ENCODE data around the gene UBR4.
A peak's percentile ranks its signal among the peaks of the same experiment; 100 is the strongest.
"Not testable (repeated sequence)": the region's sequence is repeated elsewhere in the genome, so short reads cannot be mapped to it uniquely, and the experiment has no call there.

Gene UBR4

DNA sequence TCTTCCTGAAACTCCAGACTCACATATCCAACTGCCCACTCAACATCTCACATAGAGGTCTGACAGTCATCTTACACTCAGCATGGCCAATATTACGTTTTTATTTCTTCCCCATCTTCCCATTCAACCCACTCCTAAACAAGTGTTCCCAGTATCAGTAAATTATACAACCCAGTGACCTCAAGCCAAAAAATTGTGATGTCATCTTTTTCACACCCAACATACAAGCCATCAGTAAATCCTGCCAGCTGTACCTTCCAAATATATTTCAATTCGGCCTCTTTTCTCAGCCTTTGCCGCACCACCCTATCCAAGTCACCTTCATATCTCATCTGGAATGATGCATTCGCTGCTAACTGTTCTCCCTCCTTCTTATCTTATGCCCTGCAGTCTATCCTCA is 19.6 kb downstream of the UBR4 start:
- no peak for DNase-seq (ENCODE audit: low read depth in 2 of 2)

DNA sequence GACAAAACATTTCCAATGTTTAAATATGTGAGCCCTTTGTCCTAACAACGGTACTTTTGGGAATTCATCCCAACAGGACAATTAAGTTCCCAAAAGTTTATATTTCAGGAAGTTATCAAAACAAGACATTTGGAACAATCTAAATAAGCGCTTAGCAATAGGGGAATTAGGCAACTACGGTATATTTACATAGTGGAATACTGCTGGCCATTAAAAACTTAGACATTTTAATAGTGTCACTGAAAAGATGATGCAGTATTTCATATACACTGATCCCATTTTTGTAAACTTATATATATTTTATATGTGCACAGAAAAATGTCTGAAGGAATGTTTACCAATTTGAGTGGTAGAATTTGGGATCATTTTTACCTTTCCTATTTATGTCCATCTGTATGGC is 20.8 kb downstream of the UBR4 start:
- DNase-seq (ENCODE audit: low read depth in 2 of 2) = no peak

DNA sequence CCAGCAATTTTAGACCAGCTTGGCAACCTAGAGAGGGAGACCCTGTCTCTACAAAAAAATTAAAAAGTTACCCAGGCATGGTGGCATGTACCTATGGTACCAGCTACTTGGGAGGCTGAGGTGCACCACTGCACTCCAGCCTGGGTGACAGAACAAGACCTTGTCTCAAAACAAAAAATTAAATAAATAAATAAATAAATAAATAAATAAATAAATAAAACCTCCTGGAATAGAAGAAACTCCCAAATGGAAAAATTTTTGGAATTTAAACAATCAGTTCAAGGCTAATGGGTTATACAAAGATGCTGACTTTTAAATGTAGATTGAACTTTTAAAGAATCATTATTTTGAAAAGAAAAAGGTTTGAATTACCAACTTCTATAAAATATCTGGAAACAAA is 22.2 kb downstream of the UBR4 start:
- no peak for DNase-seq (ENCODE audit: low read depth in 2 of 2)

DNA sequence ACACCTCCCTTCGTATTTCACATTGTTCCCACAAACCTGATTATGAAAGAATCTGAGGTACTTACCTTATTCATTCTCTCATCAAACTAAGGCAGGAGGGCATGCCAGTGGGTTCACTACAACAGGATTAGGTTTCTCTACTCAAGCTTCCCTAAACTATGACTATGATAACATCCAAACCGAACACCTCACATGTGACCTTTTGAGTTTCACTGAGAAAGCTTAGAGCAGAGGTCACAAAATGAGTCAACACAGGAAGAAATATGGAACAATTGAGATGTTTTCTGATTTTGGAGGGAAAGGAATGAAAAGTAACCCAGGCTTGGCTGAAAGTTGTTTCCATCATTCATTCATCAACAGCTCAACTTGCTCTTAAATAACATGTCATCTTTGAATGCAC is 24.1 kb downstream of the UBR4 start:
- no peak for DNase-seq (ENCODE audit: low read depth in 2 of 2)

DNA sequence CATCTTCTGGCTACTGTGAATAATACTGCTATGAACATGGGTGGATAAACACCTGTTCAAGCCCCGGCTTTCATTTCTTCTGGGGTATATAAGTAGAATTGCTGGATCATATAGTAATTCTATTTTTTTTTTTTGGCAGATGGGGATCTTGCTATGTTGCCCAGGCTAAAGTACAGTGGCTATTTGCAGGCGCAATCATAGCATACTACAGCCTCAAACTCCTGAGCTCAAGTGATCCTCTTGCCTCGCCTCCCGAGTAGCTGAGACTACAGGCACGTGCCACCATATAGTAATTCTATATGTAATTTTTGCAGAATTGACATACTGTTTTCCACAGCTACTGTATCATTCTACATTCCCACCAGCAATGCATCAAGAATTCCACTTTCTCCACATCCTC is 27.8 kb downstream of the UBR4 start:
- DNase-seq (ENCODE audit: low read depth in 2 of 2) = no peak

DNA sequence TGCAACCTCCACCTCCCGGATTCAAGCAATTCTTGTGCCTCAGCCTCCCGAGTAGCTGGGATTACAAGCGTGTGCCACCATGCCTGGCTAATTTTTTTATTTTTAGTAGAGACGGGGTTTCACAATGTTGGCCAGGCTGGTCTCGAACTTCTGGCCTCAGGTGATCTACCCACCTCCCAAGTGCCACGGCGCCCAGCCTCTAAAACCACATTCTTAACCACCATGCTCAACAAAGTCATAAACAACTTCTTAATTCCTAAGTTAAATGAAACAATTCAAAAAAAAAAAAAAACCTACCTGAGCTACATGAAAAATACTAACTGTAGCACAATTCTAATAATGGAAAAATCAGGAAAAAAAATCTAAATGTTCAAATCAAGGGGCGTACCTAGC is 29.8 kb downstream of the UBR4 start:
- DNase-seq (ENCODE audit: low read depth in 2 of 2) = not testable (repeated sequence)

DNA sequence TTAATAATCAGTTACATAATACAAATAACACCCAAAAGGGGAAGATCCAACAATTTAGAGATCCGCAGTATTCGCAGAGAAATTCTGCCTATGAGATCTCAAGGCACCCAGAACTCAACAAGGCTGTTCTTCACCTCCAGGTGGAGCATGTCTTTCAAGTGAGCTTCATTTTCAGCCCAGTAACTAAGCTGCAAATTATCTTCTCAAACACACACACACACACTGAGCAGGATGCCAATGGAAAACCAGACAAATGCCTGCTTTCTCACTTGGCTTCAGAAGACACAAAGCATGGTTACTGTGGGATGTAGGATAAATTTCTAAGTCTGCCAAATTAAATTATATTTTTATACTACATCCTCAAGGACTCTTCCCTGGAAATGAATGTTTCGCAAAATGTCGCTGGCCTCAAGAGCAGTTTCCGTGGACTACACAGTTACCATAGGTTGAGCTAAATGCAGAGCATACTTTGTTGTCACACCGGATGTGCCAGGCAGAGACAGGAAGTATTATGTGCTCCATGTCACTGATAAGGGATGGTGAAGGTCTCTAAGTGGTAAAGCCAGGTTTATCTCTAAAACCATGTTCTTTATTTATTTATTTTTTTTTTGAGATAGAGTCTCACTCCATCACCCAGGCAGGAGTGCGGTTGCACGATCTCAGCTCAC is 30.3 kb downstream of the UBR4 start:
- no peak for DNase-seq (ENCODE audit: low read depth in 2 of 2)

DNA sequence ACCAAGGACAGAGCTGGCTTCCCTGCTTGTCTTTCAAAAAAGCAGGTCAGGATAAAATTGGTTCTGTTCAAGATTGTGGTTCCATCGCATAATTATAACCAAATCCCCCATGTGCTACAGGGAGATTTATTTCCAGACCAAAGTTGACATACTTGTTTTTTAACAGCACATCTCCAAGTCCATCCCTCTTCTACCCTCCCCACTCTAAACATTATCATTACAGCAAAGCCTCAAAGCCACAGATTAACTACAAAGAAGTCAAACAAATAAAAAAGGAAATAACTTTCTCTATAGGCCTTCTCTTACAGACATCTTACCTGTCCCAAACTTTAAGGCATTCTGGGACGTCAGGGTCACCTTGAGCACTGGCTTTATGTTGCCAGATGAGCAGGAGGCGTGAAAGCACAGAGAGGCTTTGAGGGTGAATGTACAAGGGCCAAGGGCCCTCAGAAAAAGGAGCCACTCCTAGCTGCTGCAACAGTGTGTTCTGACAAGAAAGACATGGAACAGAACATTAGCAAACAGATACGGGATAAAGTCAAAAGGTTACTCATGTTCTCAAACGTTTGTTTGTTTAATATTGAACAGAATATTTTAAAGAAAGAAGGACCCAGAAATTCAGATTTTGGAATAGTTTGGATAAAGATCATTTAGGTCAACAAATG is 31.2 kb downstream of the UBR4 start:
- DNase-seq (ENCODE audit: low read depth in 2 of 2) = no peak

DNA sequence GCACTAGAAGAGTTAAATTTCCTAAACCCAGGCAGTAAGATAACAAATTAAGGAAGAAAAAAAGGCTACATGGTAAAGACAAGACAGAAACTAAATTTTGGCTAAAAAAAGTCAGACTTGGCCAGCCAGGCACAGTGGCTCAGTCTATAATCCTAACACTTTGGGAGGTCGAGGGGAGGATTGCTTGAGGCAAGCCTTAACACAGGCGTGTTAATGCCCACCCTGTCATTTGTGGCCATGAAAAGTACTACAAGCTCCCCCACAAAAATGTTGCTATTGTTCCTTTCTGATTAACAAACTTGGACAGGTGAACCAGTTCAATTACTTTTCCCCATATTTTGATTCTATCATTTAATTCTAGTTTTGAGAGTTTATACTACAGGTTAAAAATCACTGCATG is 32.3 kb downstream of the UBR4 start:
- DNase-seq (ENCODE audit: low read depth in 2 of 2) = no peak

DNA sequence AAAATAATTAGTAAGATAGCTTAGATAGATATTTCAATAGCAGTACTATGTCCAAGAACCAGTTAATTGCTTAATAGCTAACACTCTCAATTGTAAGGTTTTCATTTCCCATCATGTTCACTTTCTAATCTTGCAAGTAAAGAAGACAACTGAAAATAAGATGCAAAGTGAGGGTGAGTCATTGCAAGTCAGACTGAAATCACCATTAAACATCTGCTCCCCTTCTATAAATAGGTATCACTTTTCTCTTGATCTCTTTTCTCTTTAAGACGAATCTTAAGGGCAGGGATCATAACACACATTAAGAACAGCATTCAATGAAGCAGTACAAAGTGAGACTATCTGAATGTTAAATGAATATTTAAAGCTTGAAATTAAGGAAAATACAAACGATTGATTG is 40.4 kb downstream of the UBR4 start:
- no peak for DNase-seq (ENCODE audit: low read depth in 2 of 2)

DNA sequence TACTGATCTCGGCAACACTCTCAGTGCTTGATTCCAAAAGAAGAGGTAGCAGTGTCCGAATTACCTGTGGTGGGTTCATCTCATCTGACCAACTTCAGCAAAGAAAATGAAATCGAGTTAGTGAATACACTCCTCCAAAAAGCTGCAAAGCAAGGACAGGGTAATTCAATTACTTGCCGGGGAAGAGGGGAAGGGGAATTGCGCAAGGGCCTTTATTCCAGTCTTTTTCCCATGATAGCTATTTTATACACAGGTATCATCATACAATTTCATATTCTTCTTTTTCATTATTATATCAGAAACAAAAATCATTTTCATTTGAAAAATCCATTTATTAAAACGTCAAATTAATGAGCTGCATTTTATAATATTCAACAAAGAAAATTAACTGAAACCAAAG is 42.9 kb downstream of the UBR4 start:
- no peak for DNase-seq (ENCODE audit: low read depth in 2 of 2)

DNA sequence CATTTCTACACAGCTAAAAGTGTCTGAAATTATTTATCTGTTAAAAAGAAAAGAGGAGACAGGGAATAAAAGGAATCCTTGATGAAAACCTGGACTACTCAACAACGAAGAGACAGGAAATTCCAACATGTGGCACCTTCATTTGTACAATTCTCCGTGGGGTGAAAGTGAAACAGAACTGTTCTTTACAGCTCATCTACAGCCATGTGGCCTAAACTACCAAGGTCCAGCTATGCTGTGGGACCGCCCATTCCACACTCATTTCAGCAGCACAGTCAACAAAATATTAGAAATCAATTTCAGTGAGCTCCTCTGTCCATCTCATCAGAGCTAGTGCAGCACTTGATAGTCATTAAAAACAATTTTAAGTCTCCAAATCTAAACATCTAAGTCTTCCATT is 44.0 kb downstream of the UBR4 start:
- DNase-seq (ENCODE audit: low read depth in 2 of 2) = no peak

DNA sequence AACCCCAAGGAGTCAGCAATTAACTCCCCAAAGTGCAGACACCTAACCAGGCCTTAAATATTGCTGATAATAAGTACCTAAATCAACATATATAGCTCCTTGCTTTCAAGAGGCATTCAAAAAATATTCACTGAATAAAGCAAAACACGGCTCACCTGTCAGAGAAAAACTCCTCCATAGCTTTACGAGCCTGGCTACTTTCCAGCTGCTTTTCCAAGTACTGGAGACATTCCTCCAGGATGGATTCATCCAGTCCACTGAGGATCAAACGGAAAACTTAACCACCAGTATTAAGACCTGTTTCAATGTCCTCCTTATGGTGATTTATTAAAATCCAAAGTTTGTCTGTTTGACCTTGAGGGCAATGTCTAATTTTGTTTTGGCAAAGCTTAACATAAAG is 44.6 kb downstream of the UBR4 start:
- DNase-seq (ENCODE audit: low read depth in 2 of 2) = no peak

DNA sequence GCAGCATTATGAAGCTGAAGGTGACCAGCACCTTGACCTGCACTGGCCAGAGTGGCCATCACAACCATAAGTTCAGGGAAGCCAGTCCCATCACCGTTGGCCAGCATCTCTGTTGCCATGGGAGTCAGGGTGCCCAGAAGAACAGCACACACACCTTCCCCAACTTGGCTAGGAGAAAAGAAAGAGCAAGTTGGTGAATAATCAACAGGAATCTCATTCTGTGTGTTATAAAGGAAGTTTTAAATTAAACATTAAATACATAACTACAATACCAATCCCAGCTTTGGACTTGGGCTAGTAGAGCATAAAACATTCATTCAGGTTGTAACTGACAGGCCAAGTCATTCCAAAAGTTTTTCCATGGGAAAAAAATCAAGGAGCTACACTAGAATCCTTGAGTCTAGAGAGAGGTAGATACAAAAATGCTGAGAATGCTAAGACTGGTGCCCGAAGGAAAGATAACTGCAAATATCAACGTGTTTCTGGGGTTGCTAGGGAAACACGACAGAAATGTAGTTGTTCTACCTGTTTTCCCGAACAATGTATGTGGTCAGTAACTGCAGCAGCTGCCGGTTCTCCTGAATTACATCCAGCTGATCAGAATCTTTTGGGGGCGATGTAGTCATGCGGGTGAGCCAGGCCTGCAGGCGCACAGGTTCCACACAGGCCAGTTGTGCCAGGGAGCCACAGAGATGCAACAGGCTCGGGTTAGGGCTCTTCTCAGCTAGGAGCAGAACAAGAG is 45.6 kb downstream of the UBR4 start:
- DNase-seq (ENCODE audit: low read depth in 2 of 2) = no peak

DNA sequence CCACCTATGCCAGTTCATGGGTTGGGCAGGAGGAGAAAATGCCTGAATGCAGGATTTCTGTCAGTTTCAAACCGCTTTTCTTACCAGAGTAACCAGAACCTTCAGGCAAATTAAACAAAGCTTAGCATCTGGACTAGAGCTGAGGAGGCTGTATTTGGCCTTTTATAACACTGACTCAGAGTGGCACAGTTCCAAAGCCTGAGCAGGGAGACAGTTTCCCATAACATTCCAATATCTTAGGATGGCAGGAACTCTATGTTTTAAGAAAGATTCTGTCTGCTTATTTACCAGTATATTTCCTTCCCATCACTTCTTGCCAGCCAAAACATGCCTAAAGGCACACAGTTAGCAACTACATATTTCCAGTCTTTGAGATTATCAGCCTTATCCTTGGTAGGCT is 46.8 kb downstream of the UBR4 start:
- DNase-seq (ENCODE audit: low read depth in 2 of 2) = peak; percentile 37 to 44

DNA sequence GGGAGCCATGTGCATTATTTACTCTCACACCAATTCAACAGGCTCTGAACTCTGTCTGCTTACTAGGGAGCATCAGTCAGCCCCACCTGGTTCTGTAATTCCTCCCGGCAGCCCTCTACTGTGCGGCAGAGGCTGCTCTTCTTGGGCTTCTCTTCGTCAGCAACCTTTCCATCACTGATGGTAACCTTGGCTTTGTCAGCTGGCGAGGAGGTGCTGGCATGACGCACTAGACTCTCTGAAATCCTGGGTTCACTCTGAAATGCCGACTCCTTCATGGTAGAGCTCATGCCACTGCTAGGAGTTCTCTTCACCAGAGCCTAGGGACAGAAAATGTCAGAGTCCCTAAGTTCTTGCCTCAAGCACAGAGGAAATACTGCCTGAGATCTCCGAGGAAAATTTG is 49.2 kb downstream of the UBR4 start:
- DNase-seq (ENCODE audit: low read depth in 2 of 2) = no peak

DNA sequence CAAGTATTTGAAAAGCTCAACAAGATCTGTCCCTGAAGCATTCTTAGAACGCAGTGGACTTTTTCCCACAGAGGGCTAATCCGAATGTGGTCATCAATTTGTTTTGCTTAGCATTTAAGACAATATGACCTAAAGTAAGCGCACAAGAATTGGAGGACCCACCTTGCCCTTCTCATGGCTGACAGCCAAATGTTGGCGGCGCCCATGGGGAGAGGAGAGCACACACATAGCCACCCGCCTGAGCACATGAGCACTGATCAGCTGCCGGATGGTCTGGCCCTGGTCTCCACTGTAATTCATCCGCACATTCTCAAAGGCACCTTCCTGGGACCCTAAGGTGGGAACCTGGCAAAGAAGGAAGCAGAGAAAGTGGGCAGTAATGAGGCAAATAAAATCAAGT is 52.4 kb downstream of the UBR4 start:
- DNase-seq (ENCODE audit: low read depth in 2 of 2) = no peak

DNA sequence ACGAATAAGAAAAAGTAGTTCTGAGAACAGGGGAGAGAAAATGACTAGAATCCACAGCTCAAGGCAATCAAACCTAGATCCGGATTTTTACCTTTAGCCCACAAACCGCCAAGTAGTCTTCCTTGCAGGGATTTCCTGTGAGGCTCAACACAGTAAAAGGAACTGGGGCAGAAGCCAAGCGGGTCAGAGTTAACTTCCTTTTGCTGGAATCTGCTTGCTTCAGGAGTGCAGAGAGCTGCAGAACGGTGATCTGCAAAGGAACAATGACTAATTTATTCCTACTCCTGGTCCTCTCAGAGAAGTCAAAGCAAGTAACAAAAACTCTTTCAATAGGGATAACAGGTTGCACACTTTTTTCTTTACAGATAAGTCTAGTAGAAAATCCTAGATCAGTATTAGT is 53.4 kb downstream of the UBR4 start:
- DNase-seq (ENCODE audit: low read depth in 2 of 2) = no peak

DNA sequence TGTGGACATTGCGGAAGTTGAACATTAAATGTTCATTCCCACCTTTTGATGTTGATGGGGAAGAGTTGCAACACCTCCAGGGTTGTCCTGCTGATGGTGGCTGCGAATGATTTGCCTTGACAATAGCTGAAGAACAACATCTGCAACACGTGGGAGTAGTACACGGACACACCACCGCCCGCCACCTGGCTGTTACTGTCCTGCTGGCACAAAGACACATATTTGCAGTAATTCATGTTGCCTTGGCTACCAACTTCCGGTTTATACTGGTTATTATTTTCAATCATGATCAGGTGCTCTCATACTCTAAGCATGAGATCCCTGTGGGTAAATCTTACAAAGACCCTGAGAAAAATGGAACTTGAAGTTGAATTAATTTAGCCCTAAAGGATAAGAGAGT is 55.2 kb downstream of the UBR4 start:
- no peak for DNase-seq (ENCODE audit: low read depth in 2 of 2)

DNA sequence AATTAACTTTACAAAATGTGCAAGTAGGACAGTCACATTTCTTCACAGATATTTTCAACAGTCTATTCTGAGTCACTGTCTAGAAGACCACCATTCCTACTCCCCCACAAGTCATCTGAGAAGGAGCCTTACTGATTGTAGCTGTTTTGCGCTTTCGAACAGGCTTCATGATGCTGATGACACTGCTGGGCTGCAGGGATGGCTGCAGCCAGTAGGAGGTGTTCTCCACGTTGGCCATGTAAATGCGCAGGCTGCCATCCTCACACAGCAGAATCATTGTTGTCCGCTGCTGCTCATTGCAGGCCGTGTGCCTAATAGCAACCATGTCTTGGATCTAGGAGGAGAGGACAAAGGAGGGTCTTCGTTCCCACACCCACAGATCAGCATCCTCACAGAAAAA is 56.9 kb downstream of the UBR4 start:
- no peak for DNase-seq (ENCODE audit: low read depth in 2 of 2)

DNA sequence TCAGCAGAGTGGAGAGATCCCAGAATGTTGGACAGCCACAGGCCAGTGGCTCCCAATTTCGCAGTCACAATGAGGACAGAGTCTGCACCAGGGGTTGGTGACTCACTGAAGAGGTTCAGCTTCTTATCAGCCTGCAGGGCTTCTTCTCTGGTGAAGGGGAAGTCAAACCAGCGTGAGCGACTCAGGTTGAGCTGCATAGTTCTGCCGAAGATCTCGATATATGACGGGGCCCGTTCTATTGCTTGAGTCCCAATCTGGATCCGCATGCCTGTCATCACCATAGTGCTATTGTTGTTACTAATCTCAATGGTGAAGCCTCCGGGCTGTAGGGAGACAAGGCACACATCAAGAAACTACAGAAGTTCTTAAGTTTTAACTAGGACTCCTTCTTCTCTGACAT is 58.5 kb downstream of the UBR4 start:
- DNase-seq (ENCODE audit: low read depth in 2 of 2) = no peak

DNA sequence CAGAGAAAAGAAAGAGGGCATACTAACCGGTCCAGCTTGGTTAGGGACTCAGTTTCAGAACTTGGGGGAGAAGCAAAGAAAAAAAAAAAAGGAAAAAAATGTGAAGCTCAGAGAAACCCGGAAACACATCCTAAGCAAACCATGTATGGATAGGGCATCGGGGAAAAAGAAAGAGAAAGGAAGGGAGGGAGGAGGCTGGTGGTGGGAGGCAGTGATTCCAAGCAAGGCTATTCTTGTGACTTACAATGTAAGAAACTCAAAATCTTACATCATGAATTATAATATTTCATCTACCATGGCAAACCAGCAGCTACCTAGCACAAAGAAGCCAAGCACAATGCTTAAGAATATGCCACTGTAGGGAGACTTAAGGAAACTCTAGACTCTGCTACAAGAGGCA is 60.3 kb downstream of the UBR4 start:
- no peak for DNase-seq (ENCODE audit: low read depth in 2 of 2)

DNA sequence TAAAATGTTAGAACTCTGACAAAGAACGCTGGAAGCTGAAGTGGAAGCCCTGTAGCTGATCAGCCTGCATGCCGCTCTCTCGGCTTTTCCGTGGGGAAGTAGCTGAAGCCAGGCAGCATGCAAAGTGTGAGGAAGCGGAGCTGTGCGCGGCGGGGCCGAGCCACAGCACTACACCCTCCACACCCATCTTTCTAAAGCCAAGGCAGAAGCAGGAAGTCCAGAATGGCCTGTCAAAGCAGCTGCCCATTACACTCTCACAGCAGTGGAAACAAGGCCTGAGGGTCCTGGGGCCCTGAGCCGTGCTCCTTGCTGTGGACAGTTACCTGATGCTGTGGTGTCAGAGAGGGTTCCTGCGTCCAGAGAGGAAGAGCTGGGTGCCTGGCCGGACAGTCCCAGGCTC is 69.6 kb downstream of the UBR4 start:
- DNase-seq (ENCODE audit: low read depth in 2 of 2) = no peak
